Uterus (tissue), 2 donors: ENCODE results near the gene BCAS3.
A peak's percentile ranks its signal among the peaks of the same experiment; 100 is the strongest.

Experiments
- CTCF ChIP-seq, 4 experiments: fragments of 200-600 bp in 2 of 4; fragments of 450-650 bp in 2 of 4; sonication (generic) in 2 of 4; IDR thresholded peaks; one replicate each; pipeline ENCODE4 v1.5.1; 2016 to 2019; ENCODE audit warnings: antibody characterized with exemption in 4 of 4, mild to moderate bottlenecking in 2 of 4, moderate library complexity in 1 of 4
- POLR2A ChIP-seq, 2 donors: fragments of 450-650 bp; IDR thresholded peaks; one replicate each; pipeline ENCODE4 v1.6.1; 2016; ENCODE audit warnings: antibody characterized with exemption in 2 of 2, mild to moderate bottlenecking in 1 of 2, moderate library complexity in 1 of 2

- TF ChIP-seq CTCF (IDR thresholded peaks at IDR 0.05) (no peak), POLR2A (IDR thresholded peaks at IDR 0.05) (peak in 1 of 2 donors; percentile 39)
Measured at GRCh38 chr17:61399131-61400065, 721.7 kb downstream of the BCAS3 start, which contains the start of gene TBX2.
